Measurements from ENCODE around the gene CHORDC1.
A peak's percentile ranks its signal among the peaks of the same experiment; 100 is the strongest.
"Not testable (repeated sequence)": the region's sequence is repeated elsewhere in the genome, so short reads cannot be mapped to it uniquely, and the experiment has no call there.

CHORDC1 gene

DNA sequence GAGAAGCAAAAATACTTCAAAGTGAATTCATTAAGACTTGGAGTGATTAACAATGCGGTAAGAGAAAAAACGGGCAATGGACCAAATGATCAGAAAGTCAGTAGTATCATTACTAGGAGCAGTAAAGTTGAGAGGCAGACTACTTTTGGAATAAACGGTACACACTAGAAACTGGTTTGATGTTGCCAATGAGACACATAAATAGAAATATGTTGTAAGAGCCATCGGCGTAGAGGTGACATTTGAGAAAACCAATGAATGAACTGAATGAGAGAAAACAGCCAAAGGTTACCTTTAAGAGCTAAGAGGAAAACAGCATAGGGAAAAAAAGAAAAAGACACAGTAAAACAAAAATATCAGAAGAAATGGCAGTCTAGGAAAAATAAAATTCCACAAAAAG lies 6.2 kb downstream of the CHORDC1 start:
- no peak for DNase-seq (ENCODE audit: low spot score)

DNA sequence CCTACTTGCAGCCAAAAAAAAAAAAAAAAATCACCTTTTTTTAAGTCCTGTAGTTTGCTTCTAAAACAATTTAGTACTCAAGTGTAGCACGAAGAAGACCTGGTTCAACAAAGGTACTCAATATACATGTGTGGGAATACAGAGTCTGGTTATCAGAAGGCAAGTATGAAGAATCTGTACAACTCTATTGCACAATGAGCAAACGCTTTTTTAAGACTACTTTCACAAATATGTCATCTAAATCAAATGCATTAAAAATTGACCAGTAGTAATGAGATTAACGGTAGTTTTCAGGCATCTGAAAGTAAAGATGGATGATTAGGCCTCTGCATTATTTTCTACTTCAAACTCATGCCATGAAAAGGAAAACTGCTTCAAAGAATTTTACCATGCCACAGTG lies 9.5 kb downstream of the CHORDC1 start:
- no peak for DNase-seq (ENCODE audit: low spot score)

DNA sequence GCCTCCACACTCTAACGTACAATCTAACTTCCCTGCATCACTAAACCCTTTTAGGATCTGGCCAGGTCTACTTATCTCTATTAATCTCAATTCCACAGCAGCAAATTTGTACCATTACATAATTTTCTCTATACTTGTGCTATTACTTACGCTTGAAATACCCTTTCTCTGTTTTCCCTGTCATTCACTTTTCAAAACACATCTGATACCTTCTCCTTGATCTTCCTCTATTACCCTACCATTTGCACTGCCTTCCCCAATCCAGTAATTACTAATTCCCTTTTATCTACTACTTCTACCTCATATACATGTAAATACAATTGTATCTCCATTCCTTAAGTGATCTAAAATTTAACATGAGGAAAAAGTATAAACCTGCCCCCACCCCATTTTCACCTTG lies 14.0 kb downstream of the CHORDC1 start:
- DNase-seq (ENCODE audit: low spot score), result no peak

DNA sequence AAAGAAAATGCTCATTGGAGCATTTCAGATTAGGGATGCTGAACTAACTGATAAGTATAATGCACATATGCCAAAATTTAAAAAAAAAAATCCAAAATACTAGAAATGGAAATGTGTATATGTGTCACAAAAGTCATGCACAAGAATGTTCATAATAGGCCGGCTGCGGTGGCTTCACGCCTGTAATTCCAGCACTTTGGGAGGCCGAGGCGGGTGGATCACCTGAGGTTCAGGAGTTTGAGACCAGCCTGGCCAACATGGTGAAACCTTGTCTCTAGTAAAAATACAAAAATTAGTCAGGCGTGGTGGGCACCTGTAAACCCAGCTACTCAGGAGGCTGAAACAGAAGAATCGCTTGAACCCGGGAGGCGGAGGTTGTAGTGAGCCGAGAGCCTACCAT lies 14.9 kb downstream of the CHORDC1 start:
- DNase-seq (ENCODE audit: low spot score), result not testable (repeated sequence)

DNA sequence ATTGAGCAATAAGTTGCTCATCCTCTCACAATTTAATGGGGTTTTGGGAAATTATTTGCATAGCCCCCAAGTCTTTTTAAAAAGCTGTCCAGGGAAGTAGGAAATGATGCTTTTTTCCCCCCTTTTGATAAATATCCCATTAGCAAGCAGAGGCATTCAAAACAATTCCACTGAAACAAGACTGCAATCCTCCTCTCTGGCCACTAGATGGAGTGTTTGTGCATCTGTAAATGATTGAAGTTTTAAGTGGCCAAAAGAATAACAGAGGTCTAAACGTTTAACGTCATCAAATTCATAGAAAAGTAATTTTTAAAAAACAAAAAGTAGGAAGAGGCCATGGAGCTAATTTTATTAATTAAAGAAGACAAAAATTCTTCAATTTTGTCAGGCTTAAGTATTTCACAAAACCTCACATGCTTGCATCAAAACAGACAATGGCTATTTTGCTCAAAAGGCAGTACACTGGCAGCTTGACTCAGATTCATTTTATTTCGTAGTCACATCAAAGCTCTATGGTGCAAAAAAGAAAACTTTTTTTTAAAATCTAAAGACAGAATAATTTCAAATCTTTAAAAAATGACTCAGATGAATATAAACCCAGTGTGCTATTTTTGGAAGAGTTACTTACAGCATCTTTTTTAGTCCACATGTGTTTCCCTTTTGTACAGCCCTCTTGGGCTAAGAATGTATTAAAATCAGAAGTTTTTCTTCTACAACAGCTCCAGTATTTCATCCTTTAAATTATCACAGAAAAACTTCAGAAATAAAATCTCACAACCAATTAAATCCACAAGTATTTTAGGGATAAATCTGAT lies 17.8 kb downstream of the CHORDC1 start:
- DNase-seq (ENCODE audit: low spot score), result peak; percentile 70

DNA sequence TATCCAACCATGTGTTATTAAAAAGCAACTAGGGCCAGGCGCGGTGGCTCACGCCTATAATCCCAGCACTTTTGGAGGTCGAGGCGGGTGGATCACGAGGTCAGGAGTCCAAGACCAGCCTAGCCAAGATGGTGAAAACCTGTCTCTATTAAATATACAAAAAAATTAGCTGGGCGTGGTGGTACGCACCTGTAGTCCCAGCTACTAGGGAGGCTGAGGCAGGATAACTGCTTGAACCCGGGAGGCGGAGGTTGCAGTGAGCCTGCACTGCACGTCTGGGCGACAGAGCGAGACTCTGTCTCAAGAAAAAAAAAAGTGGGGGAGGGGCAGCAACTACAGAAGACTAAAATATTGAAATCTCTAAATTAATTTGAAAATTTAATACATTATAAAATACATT lies 18.4 kb downstream of the CHORDC1 start:
- DNase-seq (ENCODE audit: low spot score), result no peak

DNA sequence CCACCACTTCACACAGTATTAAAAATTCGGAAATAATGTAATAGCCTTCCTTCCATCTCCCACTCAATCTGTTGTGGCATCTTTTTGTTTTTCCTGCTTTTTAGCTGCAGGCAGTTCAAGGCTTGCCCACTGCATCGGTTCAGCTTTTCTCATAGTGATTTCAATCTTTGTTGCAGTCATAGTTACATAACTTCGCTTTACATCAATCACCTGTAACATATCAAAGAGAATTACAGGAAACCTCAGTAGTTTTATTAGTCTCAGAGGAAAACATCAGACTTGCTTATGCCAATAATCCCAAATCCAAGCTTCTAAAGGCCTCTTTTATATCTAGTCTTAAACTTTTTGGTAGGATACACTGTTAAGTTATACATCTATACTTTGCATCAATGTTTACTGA lies 20.5 kb downstream of the CHORDC1 start:
- no peak for DNase-seq (ENCODE audit: low spot score)

DNA sequence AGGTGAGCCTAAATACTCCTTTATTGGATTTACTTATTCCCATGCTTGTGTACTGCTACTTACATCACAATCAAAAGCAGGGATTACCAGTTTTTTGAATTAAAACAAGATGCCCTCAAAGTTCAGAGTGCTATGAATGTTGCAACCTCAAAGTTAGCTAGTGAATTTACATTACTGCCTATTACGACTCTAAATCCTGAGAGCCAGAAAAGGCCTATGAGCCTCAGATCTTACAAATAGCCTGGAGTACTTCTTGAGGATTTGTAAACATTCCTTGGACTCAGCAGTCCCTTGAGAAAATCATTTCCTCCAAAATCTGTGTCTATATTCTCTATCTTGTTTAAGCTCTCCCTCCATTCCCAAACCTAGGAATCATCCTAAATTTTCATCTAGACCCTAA lies 25.5 kb downstream of the CHORDC1 start:
- DNase-seq (ENCODE audit: low spot score), result no peak

DNA sequence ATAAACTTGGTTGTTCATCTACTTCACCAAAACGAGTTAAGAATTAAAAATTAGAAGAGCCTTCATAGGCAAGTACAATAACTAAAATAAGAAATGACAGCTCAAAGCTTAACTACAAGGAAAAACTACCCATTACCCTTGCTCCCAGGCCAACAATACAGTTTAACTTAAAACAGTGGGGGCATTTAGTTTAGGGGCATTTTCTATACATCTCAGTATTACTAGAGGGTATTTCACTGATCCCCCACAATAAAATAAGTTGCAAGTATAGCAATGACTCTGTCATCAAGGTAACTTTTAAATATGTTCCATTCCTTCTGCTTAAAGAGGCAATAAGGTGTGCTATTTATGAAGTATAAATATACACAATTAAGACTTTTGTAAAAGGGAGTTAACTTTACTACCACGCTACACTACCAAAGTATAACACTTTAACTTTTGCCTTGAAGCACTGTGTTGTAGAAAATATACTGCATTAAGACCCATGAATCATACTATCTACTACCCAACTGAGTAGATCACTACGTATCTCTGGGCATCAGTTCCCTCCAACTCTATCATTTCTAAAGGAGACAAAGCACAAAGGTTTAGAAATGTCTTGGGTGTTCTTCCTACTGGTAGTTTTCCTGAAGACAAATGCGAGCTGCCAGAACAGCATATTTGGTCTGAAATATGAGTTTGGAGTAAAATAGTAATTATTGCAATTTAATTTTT lies 29.8 kb downstream of the CHORDC1 start:
- DNase-seq (ENCODE audit: low spot score), result no peak

DNA sequence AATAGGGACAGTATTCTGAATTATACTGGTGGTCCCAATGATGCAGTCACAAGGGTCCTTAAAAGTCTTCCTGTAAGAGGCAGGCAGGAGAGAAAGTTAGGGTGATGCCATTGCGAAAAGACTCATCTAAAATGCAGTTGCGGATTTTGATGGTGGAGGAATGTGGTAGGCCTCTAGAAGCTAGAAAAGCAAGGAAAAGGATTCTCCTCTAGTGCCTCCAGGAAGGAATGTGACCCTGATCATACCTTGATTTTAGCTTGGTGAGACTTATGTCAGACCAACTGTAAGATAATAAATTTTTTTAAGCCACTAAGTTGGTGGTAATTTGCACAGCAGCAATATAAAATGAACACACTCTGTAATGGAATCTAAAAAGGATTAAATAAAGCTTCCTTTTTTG lies 33.8 kb downstream of the CHORDC1 start:
- no peak for DNase-seq (ENCODE audit: low spot score)

DNA sequence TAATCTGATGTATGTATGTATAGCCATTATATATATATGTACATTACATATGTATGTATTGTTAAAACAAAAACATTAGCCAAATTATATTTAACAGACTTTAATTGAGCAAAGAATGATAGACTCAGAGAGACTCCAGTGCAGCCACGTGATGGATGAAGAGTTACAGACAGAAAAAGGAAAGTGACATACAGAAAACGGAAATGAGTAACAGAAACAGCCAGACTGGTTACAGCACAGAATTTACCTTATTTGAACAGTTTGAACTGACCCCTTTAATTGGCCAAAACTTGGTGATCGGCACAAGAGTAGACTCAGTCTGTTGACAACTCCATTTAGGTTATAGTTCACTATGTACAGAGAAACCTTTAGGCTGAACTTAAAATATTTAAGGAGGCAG lies 35.0 kb downstream of the CHORDC1 start:
- no peak for DNase-seq (ENCODE audit: low spot score)

DNA sequence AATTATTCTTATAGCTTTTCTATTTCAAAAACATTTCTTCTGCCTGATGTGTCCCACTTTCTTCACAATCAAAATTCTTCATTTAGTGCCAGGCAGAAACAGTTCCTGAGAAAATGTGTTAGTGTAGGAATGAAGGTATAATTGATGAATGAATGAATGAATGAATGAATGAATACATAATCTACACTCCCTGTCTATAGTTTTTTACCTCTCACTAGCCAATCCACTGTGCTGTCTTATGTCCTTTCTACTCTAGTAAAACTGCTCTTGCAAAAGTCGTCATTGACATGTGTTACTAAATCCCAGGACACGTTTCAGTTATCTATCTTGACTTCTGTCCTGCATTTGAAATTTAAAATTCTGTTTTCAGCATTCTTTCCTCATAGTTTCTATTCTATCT lies 42.9 kb downstream of the CHORDC1 start:
- DNase-seq (ENCODE audit: low spot score), result no peak

DNA sequence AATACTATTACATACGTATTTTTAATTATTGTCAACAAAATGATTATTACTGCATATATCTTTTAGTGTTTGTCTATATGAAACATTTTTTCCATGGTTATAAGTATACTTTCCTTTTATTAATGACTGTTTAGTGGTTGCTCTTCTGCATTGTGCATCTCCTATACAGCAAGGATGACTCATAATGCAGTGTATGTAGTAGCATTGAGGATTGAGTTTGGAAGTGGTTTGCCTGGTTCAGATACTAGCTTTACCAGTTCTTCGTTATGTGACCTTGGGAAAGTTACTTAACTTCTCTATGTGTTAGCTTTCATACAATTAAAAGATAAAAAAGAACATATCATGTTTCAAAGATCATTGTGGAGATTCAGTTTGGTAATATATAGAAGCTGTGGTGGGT lies 44.1 kb downstream of the CHORDC1 start:
- DNase-seq (ENCODE audit: low spot score), result no peak

DNA sequence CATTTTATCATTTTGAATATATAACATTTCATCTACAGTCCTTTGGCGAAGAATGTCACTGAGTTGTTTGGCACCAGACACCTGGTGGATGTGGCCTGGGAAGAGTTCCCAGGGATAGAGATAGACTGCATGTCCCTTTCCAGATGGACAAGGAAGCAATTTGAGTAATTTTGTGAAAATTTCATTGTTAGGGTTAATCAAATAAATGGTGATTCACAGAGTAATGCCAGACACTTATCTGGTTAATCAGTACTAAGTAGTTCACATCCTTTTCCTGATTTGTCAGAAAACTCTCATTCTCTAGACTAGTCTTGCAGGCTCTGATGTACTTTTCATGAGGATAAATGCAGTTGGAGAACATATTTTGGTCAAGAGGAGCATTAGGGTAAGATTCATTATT lies 46.8 kb downstream of the CHORDC1 start:
- DNase-seq (ENCODE audit: low spot score), result no peak

DNA sequence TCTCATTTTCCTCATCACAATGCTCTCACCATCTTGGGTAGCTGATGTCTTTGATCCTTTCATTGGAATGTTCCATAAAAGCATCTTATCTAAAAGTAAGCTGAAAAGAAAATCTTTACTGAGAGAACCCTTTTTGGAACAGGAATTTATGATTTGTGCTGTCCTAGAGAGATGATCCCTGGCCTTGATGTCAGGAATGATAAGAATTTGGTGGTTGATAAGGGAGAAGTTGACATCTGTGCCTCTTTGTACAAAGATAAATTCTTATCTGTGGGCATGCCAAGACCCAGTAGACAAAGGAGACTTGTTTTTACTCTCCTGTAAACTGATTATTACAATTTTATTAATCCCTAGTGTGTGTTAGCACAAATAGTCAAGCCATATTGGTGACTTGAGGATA lies 51.5 kb downstream of the CHORDC1 start:
- no peak for DNase-seq (ENCODE audit: low spot score)

DNA sequence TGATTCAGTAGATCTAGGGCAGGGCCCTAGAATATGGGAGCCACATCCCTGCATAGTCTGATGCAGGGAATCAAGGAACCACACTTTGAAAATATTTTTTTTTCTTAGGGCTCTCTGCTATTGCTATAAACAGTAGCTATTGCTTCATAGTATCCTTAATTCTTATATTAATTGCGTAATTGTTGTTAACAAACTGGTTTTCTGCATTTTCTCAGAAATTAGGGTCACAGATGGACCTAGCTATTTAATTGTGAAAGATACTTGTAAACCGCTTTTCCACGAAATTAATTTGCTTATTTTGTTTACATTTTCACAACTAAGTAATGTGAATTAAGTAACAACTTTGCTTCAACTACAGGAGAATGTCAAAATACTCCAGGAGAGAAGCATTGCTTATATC lies 54.3 kb downstream of the CHORDC1 start:
- DNase-seq (ENCODE audit: low spot score), result no peak

DNA sequence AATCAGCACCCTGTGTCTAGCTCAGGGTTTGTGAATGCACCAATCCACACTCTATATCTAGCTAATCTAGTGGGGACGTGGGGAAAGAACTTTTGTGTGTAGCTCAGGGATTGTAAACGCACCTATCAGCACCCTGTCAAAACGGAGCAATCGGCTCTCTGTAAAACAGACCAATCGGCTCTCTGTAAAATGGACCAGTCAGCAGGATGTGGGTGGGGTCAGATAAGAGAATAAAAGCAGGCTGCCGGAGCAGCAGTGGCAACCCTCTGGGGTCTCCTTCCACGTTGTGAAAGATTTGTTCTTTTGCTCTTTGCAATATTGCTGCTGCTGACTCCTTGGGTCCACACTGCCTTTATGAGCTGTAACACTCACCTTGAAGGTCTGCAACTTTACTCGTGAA lies 55.1 kb downstream of the CHORDC1 start:
- DNase-seq (ENCODE audit: low spot score), result not testable (repeated sequence)

DNA sequence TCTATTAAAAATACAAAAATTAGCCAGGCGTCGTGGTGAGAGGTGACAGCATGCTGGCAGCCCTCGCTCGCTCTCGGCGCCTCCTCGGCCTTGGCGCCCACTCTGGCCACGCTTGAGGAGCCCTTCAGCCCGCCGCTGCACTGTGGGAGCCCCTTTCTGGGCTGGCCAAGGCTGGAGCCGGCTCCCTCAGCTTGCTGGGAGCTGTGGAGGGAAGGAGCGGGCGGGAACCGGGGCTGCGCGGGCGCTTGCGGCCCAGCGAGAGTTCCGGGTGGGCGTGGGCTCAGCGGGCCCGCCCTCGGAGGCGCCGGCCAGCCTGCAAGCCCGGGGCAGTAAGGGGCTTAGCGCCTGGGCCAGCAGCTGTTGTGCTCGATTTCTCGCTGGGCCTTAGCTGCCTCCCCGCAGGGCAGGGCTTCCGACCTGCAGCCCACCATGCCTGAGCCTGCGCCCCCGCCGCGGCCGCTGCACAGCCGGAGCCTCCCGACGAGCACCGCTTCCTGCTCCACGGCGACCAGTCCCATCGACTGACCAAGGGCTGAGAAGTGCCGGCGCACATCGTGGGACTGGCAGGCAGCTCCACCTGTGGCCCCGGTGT lies 55.8 kb downstream of the CHORDC1 start:
- not testable (repeated sequence) for DNase-seq (ENCODE audit: low spot score)

Measured in hematopoietic multipotent progenitor cell treated with erythropoietin and hydrocortisone succinate and interleukin-3 and kit ligand, for 15 days (in vitro differentiated cells).